Panc1 (cell line): ENCODE measurements around the gene CDYL2. TPM values are rescaled to one million over a fixed set of nuclear protein-coding genes. Genes with fewer than 3 reads are reported as not detected.

ENCODE experiments used
- ATAC-seq: fragments of 200-7000 bp; cut with Tn5 transposase; 2 replicates; pipeline ENCODE4 v1.9.1; 2020; ENCODE audit warnings: mild to moderate bottlenecking, moderate library complexity
- BruUV-seq: library from RNA; stranded (reverse); fragments of 400-500 nt; replicated peaks from 2 replicates; lab custom pipeline; 2021; lab: Mats Ljungman, UMichigan
- CTCF ChIA-PET: fragments of 300-600 bp; sonication (Branson Sonifier 250); formaldehyde crosslinking; loops from one replicate; lab custom pipeline; 2022; ENCODE audit warnings: antibody characterized with exemption; lab: Charles Lee
- POLR2A ChIA-PET: fragments of 300-600 bp; sonication (Branson Sonifier 250); formaldehyde crosslinking; loops from one replicate; lab custom pipeline; 2022; ENCODE audit warnings: antibody characterized with exemption; lab: Charles Lee
- DNase-seq: peaks from one replicate; pipeline ENCODE4 v3.0.0-alpha.2; 2010; ENCODE audit warnings: low read depth, low spot score
- H3K27ac ChIP-seq: 2 replicates; pipeline ENCODE4 v1.5.1; 2011; ENCODE audit warnings: mild to moderate bottlenecking, low read length, inconsistent platforms
- H3K27me3 ChIP-seq: fragments of 200-500 bp; sonication (Bioruptor generic); 2 replicates; pipeline ENCODE4 v1.6.0; 2014; ENCODE audit warnings: low read length, inconsistent platforms; ENCODE audit not compliant: control insufficient read depth, insufficient read depth
- H3K36me3 ChIP-seq: fragments of 200-500 bp; sonication (Bioruptor generic); 2 replicates; pipeline ENCODE4 v1.5.1; 2014; ENCODE audit warnings: inconsistent platforms, mild to moderate bottlenecking, low read length, moderate library complexity; ENCODE audit not compliant: control insufficient read depth, insufficient read depth
- H3K4me1 ChIP-seq: 2 replicates; pipeline ENCODE4 v1.5.1; 2011; ENCODE audit warnings: inconsistent platforms, mild to moderate bottlenecking, low read length, moderate library complexity; ENCODE audit not compliant: control insufficient read depth, insufficient read depth
- H3K4me3 ChIP-seq, 2 experiments: 2 replicates each; pipeline ENCODE4 v1.5.1; 2011 to 2012; ENCODE audit warnings: low read depth in 2 of 2, low read length in 2 of 2, mild to moderate bottlenecking in 2 of 2, inconsistent platforms in 1 of 2, moderate library complexity in 1 of 2
- H3K9me3 ChIP-seq: fragments of 200-500 bp; sonication (Bioruptor generic); 2 replicates; pipeline ENCODE4 v1.5.1; 2014; ENCODE audit warnings: low read depth, mild to moderate bottlenecking, inconsistent platforms, low read length, moderate library complexity; ENCODE audit not compliant: control insufficient read depth, insufficient read depth
- POLR2AphosphoS5 ChIP-seq: IDR thresholded peaks from 2 replicates; pipeline ENCODE4 v1.6.1; 2012; ENCODE audit warnings: mild to moderate bottlenecking, low read depth, low read length, moderate library complexity
- SIN3A ChIP-seq: IDR thresholded peaks from 2 replicates; pipeline ENCODE4 v1.6.1; 2012; ENCODE audit warnings: low read depth, mild to moderate bottlenecking, low read length, moderate library complexity, borderline replicate concordance; ENCODE audit not compliant: insufficient read depth
- TCF7L2 ChIP-seq: IDR thresholded peaks from 2 replicates; pipeline ENCODE4 v1.6.1; 2011; ENCODE audit warnings: mild to moderate bottlenecking, low read depth, low read length, inconsistent platforms
- in situ Hi-C: cut with HindIII; loops from 2 replicates; pipeline ENCODE4 v1.10.0; 2016; ENCODE audit warnings: low sequenced_read_pairs, low pct_unique_long_range_greater_than_20kb
- intact Hi-C: fragments of 100-400 bp; cut with micrococcal nuclease; formaldehyde crosslinking; loops from one replicate; pipeline ENCODE4 v1.10.0; 2022; ENCODE audit not compliant: unreplicated experiment
- total RNA-seq: library from RNA; stranded (reverse); gene quantifications from one replicate; pipeline ENCODE4 v1.2.1, GENCODE V29; 2021; ENCODE audit not compliant: unreplicated experiment
- TF ChIP-seq, protein P1 (sequence below), 2 experiments: IDR thresholded peaks; 2 replicates each; pipeline ENCODE4 v1.6.1; 2011 to 2012; ENCODE audit warnings: low read depth in 2 of 2, control low read depth in 1 of 2, low read length in 1 of 2, mild to moderate bottlenecking in 1 of 2, moderate library complexity in 1 of 2; ENCODE audit not compliant: insufficient read depth in 1 of 2
- TF ChIP-seq, protein P2 (sequence below): fragments of 450-650 bp; IDR thresholded peaks from 2 replicates; pipeline ENCODE4 v1.5.1; 2017; ENCODE audit warnings: mild to moderate bottlenecking

The CDYL2 gene
- total RNA-seq, 1 experiment from 2014 or later = 6.1 TPM

DNA sequence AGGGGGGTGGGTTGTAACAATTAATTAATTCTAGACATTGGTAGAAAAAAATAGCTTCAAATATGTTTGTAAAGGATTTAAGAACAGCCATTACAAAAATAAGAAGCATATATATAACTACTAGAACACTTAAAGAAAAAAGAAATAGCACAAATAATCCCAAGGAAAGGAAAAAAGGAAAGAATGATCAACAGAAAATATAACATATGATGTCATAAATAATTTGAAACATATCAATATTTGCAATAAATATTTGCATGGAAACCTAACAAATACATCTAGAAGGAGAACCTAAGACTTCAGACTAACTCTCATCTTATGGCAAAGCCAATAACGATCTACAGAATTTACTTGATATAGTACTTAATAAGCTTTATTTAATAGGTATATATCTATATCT is 28.9 kb downstream of the CDYL2 start:
- Histone ChIP-seq H3K9me3 (no peaks in the 10 kb centered on the region), H3K36me3 (no peaks in the 10 kb centered on the region; the same call in 1 of the 2 replicates), H3K4me1 (no peaks in the 10 kb centered on the region), H3K4me3 (no peak overlapping the region), H3K27me3 (no peaks in the 10 kb centered on the region), H3K27ac (no peak overlapping the region)
- intact Hi-C loops (no loop called here), in situ Hi-C loops (no loop called here)
- TF ChIP-seq, protein P1, sequence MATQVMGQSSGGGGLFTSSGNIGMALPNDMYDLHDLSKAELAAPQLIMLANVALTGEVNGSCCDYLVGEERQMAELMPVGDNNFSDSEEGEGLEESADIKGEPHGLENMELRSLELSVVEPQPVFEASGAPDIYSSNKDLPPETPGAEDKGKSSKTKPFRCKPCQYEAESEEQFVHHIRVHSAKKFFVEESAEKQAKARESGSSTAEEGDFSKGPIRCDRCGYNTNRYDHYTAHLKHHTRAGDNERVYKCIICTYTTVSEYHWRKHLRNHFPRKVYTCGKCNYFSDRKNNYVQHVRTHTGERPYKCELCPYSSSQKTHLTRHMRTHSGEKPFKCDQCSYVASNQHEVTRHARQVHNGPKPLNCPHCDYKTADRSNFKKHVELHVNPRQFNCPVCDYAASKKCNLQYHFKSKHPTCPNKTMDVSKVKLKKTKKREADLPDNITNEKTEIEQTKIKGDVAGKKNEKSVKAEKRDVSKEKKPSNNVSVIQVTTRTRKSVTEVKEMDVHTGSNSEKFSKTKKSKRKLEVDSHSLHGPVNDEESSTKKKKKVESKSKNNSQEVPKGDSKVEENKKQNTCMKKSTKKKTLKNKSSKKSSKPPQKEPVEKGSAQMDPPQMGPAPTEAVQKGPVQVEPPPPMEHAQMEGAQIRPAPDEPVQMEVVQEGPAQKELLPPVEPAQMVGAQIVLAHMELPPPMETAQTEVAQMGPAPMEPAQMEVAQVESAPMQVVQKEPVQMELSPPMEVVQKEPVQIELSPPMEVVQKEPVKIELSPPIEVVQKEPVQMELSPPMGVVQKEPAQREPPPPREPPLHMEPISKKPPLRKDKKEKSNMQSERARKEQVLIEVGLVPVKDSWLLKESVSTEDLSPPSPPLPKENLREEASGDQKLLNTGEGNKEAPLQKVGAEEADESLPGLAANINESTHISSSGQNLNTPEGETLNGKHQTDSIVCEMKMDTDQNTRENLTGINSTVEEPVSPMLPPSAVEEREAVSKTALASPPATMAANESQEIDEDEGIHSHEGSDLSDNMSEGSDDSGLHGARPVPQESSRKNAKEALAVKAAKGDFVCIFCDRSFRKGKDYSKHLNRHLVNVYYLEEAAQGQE (IDR thresholded peaks at IDR 0.05; ENCODE audit: insufficient read depth in 1 of 2, low read depth in 2 of 2, low read length in 1 of 2) = no peak
- TF ChIP-seq, protein P2, sequence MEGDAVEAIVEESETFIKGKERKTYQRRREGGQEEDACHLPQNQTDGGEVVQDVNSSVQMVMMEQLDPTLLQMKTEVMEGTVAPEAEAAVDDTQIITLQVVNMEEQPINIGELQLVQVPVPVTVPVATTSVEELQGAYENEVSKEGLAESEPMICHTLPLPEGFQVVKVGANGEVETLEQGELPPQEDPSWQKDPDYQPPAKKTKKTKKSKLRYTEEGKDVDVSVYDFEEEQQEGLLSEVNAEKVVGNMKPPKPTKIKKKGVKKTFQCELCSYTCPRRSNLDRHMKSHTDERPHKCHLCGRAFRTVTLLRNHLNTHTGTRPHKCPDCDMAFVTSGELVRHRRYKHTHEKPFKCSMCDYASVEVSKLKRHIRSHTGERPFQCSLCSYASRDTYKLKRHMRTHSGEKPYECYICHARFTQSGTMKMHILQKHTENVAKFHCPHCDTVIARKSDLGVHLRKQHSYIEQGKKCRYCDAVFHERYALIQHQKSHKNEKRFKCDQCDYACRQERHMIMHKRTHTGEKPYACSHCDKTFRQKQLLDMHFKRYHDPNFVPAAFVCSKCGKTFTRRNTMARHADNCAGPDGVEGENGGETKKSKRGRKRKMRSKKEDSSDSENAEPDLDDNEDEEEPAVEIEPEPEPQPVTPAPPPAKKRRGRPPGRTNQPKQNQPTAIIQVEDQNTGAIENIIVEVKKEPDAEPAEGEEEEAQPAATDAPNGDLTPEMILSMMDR = no peak
- TF ChIP-seq SIN3A (no peak), POLR2AphosphoS5 (no peak), TCF7L2 (no peak)
- DNase-seq (no peak), ATAC-seq (no peak)
- ChIA-PET CTCF (no interaction called here), POLR2A (no interaction called here)
- BruUV-seq = no TSS peak

DNA sequence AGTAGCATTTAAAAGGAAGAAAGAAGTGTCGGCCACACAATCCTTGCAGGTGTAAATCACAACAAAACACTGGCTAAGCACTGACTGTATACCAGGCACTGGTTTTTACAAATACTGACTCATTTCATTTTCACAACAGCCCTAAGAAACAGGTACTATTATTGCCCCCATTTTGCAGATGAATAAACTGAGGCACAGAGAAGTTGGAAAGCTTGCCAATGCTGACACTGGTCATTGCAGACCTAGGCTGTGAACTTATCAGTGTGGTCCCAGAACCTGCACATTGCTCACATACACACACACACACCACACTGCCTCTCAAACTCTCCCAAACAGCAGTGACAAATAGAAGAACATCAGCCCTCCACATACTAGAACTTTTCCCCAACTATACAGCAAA is 37.6 kb downstream of the CDYL2 start:
- ChIA-PET CTCF (no interaction called here), POLR2A (no interaction called here)
- Histone ChIP-seq H3K27ac (no peak overlapping the region), H3K4me1 (no peaks in the 10 kb centered on the region), H3K27me3 (no peaks in the 10 kb centered on the region), H3K9me3 (no peaks in the 10 kb centered on the region; the same call in 1 of the 2 replicates), H3K4me3 (no peak overlapping the region), H3K36me3 (no peaks in the 10 kb centered on the region)
- intact Hi-C loops = no loop called here
- in situ Hi-C loops = no loop called here
- DNase-seq = no peak
- no TSS peak for BruUV-seq
- TF ChIP-seq, protein P1 (IDR thresholded peaks at IDR 0.05; ENCODE audit: insufficient read depth in 1 of 2, low read depth in 2 of 2, low read length in 1 of 2) = no peak
- TF ChIP-seq, protein P2 = no peak
- TF ChIP-seq TCF7L2 = no peak
- no peak for TF ChIP-seq SIN3A
- TF ChIP-seq POLR2AphosphoS5 = no peak
- no peak for ATAC-seq
